Measurements from ENCODE around the gene ERI2. TPM values are rescaled to one million over a fixed set of nuclear protein-coding genes. Genes with fewer than 3 reads are reported as not detected.
A peak's percentile ranks its signal among the peaks of the same experiment; 100 is the strongest.

The ERI2 gene
- total and polyA plus RNA-seq, 2 of the 13 experiments (the other 11 are each of a cell fraction or from before 2014, with no cell fraction given): 17.4 to 41.3 TPM

GRCh38 chr16:20763461-20764232 is 42.6 kb downstream of the ERI2 start, which contains the start of gene ACSM3 (continued):
- TF ChIP-seq CHD4 (IDR thresholded peaks at IDR 0.05; ENCODE audit: borderline replicate concordance, low read length) (no peak), ZNF598 (CRISPR knock-in tag; IDR thresholded peaks at IDR 0.05; ENCODE audit: borderline replicate concordance) (no peak), ZNF101 (CRISPR knock-in tag; IDR thresholded peaks at IDR 0.05; ENCODE audit: borderline replicate concordance, low read depth) (no peak), HNF1B (CRISPR knock-in tag; IDR thresholded peaks at IDR 0.05) (peak; percentile 87), THAP11 (CRISPR knock-in tag; IDR thresholded peaks at IDR 0.05) (no peak), DDIT3 (CRISPR knock-in tag; IDR thresholded peaks at IDR 0.05) (no peak), ZNF660 (CRISPR knock-in tag; IDR thresholded peaks at IDR 0.05; ENCODE audit: borderline replicate concordance, low read depth) (no peak), ZNF704 (CRISPR knock-in tag; IDR thresholded peaks at IDR 0.05; ENCODE audit: borderline replicate concordance) (no peak), ZFP90 (CRISPR knock-in tag; IDR thresholded peaks at IDR 0.05; ENCODE audit: borderline replicate concordance) (no peak), TFDP2 (CRISPR knock-in tag; IDR thresholded peaks at IDR 0.05) (no peak), BCLAF1 (IDR thresholded peaks at IDR 0.05) (no peak), ZNF597 (CRISPR knock-in tag; IDR thresholded peaks at IDR 0.05) (no peak), GABPA (IDR thresholded peaks at IDR 0.05; ENCODE audit: low read depth, low read length) (no peak), GABPA (CRISPR knock-in tag; IDR thresholded peaks at IDR 0.05; ENCODE audit: low read depth) (no peak), SIX4 (CRISPR knock-in tag; IDR thresholded peaks at IDR 0.05) (peak; percentile 6; the same call in 1 of the 2 replicates), KLF12 (CRISPR knock-in tag; IDR thresholded peaks at IDR 0.05; ENCODE audit: borderline replicate concordance) (0 out of 2 replicates have a peak, but pooled peaks have one; percentile 22), CREBL2 (CRISPR knock-in tag; IDR thresholded peaks at IDR 0.05; ENCODE audit: borderline replicate concordance) (no peak), MED8 (CRISPR knock-in tag; IDR thresholded peaks at IDR 0.05; ENCODE audit: insufficient replicate concordance) (no peak)

All from HepG2 (cell line).